WTC11 (cell line): Measurements from ENCODE around the gene KY.

ENCODE experiments used
- CTCF ChIP-seq: fragments of 200-600 bp; IDR thresholded peaks from 2 replicates; pipeline ENCODE4 v1.8.0; 2022; ENCODE audit warnings: antibody characterized with exemption
- GABPB1 ChIP-seq: sonication (generic); formaldehyde crosslinking; IDR thresholded peaks from 2 replicates; pipeline ENCODE4 v1.8.1; 2023; ENCODE audit warnings: mild to moderate bottlenecking, missing genetic modification reagents
- HMGA2 ChIP-seq: fragments of 250-450 bp; sonication (Bioruptor Pico); IDR thresholded peaks from 2 replicates; pipeline ENCODE4 v1.4.0; 2021; ENCODE audit warnings: mild to moderate bottlenecking, moderate library complexity
- JUN ChIP-seq: sonication (generic); formaldehyde crosslinking; IDR thresholded peaks from 2 replicates; pipeline ENCODE4 v1.8.0; 2023; ENCODE audit warnings: mild to moderate bottlenecking, missing genetic modification reagents
- NR2C2 ChIP-seq: sonication (generic); formaldehyde crosslinking; IDR thresholded peaks from 2 replicates; pipeline ENCODE4 v1.8.0; 2022; ENCODE audit warnings: mild to moderate bottlenecking, missing genetic modification reagents
- ZNF532 ChIP-seq: fragments of 250-450 bp; sonication (Bioruptor Pico); IDR thresholded peaks from 2 replicates; pipeline ENCODE4 v1.9.0; 2021; ENCODE audit warnings: mild to moderate bottlenecking, borderline replicate concordance

GRCh38 chr3:134681522-134681900 lies 30.7 kb upstream of the KY start:
- no peak for TF ChIP-seq ZNF532
- no peak for TF ChIP-seq JUN
- TF ChIP-seq HMGA2 (CRISPR knock-in tag): no peak
- TF ChIP-seq CTCF: no peak
- no peak for TF ChIP-seq GABPB1
- no peak for TF ChIP-seq NR2C2 (CRISPR knock-in tag)
